Right renal cortex interstitium (tissue), 3 donors: ENCODE data around the gene DBT. TPM values are rescaled to one million over a fixed set of nuclear protein-coding genes. Genes with fewer than 3 reads are reported as not detected.
A peak's percentile ranks its signal among the peaks of the same experiment; 100 is the strongest.
"Not testable (repeated sequence)": the region's sequence is repeated elsewhere in the genome, so short reads cannot be mapped to it uniquely, and the experiment has no call there.

Source experiments
- DNase-seq, 3 donors: peaks; one replicate each; pipeline ENCODE4 v3.0.0-alpha.2; 2013; ENCODE audit warnings: low read depth in 3 of 3, low spot score in 2 of 3
- polyA plus RNA-seq, 3 donors: library from polyadenylated mRNA; unstranded; fragments of 120-200 nt; gene quantifications; one replicate each; pipeline ENCODE4 v1.2.1, GENCODE V29; 2013; ENCODE audit not compliant: insufficient read length in 3 of 3

Gene DBT
- polyA plus RNA-seq, 3 donors: 27.0 to 29.5 (median 27.4) TPM

- DNase-seq: no peak
Observed at GRCh38 chr1:100252901-100253300, 3.3 kb upstream of the DBT start.

GRCh38 chr1:100250807-100251206, 1.2 kb upstream of the DBT start:
- DNase-seq: no peak

DNA sequence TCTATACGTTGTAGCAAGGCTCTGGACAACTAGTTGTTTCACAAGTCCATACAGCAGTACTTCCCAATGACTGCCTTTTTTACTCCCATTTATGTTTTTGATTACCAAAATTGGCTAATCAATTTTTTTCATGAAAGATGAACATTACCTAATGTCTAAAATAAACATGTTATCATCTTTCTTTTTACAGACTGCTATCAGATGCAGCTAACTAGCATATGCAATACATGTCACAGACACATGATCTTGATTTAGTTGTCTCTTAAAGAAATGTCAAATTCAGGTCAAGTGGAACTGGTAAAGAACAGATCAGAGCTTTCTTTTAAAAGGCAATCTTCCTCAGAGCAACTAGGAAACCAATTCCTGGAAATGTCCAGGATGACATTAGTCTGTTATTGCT, 630 bp upstream of the DBT start:
- DNase-seq: peak in 1 of 3 donors; percentile 0

DNA sequence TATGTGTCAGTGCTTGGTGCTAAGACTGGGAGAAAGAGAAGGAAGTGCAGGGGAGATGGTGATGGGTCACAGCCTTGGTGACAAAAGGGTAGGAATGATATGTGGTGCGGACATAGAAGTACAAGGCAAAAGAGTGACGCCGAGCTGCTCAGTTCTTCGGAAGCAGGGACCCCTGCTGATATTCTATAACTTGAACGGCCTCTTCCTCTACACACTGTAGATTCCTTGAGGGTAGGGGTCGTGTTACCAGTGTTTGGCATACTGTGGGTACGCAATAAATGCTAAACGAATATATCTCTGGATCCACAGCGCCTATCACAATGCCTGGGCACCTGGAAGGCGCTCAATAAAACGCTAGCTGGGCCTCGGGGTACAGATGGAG, 488 bp downstream of the DBT start:
- no peak for DNase-seq

GRCh38 chr1:100246738-100247137, 2.9 kb downstream of the DBT start:
- DNase-seq: no peak

GRCh38 chr1:100240631-100241030, 9.0 kb downstream of the DBT start:
- no peak for DNase-seq

GRCh38 chr1:100239961-100240360, 9.7 kb downstream of the DBT start:
- no peak for DNase-seq

- DNase-seq: no peak
Observed at GRCh38 chr1:100237091-100237490, 12.5 kb downstream of the DBT start.

GRCh38 chr1:100234432-100234831, 15.2 kb downstream of the DBT start:
- no peak for DNase-seq

DNA sequence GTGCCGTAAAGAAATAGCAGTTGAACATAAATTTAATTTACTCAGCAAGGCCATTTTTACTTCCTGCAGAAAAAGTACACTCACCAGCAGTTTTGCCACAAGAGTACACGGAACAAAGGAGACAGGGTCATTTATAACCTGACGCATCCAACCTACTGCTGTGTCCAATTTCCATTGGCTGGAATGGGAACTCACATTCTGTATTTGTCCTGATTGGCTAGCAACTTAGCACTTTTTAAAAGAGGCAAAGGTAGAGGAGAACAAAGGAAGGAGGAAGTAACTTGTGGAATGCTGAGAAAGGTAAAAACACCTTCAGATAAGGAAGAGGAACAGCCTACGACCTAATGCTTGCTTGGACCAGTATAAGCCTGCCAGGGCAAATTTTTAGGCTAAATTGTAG, 16.1 kb downstream of the DBT start:
- not testable (repeated sequence) for DNase-seq

- no peak for DNase-seq
Observed at GRCh38 chr1:100232156-100232555, 17.5 kb downstream of the DBT start.

- no peak for DNase-seq
Observed at GRCh38 chr1:100231721-100232120, 17.9 kb downstream of the DBT start.

- no peak for DNase-seq
Observed at GRCh38 chr1:100230765-100231164, 18.9 kb downstream of the DBT start.

DNA sequence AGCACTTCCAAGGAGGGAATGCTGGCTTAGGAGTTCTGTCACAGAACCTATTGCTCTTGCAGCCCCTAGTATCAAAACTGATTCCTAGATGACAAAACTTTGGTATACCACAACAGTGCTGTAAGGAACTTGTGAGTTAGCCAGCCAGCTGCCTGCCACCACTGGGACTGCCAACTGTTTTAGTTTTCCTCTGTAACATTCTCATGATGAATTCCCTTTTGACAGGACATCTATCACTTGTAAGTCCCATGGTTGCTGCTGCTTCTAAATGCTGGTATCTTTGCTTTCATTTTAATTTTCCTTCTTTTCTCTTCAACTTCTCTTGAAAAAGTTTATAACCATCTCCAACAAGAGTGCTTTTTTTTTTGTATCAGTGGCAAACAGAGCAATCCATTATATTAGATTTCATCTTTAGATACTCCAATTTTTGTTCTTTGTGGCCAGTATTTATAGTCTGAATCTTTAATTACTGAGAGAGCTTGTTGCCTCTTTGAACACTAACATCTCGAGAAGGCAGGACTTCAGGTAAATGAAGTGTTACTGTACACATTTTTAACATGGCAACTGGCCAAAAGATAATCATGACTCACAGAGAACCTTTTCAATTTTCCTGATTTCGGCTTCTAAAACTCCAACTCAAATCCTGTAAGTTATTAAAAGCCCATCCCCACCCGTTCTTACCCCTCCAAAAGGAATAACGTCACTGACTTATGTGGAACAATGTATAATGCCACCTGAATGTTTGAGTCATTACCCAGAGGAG, 19.8 kb downstream of the DBT start:
- DNase-seq: no peak

DNA sequence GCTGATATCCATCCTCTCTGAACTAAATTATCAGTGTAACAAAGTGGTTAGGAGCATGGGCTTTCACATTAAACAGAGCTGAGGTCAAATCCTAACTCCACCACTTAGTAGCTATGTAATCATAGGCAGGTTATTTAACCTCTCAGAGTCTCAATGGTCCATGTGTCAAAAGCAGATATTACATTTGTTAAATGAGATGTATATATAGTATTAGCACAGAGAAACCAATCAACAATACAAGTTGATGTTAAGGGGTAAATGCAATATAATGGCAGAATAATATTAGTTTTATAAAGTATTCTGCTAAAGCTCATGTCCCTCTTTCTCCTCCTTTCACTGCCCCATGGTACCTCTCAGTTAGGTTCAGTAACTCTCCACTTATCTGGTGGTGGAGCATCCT, 27.2 kb downstream of the DBT start:
- DNase-seq: no peak

- DNase-seq: no peak
Observed at GRCh38 chr1:100219883-100220282, 29.8 kb downstream of the DBT start.

- DNase-seq: no peak
Observed at GRCh38 chr1:100219457-100219856, 30.2 kb downstream of the DBT start.

DNA sequence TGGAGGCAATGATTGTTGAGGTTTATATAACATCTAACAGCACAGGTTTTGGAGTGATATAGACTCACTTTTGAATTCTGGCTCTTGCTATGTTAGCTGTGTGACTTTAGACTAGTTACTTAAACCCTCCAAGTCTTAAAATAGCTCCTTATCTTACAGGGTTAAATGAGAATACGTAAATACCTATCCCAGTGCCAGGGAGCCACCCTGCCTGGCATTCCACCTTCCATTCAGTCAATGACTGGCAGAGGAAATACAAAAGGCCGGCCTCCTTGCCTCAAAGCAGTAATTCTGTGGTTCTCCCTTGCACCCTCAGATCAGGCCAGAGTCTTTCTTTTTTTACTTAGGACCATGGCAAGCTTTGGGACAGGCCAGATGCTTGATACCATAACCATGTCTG, 31.8 kb downstream of the DBT start:
- DNase-seq: no peak

- no peak for DNase-seq
Observed at GRCh38 chr1:100215101-100215500, 34.5 kb downstream of the DBT start.

DNA sequence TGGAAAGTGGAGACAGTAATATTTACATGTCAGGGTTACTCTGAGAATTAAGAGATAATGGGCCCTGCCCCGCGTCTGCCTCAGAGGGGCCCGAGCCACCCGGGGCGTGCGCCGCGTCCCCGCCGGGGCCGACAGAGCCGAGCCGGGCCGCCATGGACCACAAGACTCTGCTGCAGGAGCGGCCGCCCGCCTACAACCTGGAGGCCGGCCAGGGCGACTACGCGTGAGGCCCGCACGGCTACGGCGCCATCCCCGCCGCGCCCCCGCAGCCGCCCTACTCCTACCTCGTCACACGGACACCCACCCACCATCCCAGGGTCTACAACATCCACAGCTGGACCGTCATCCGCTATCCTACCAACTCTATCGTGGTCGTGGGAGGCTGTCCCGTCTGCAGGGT, 36.5 kb downstream of the DBT start:
- no peak for DNase-seq

GRCh38 chr1:100206301-100206700, 43.3 kb downstream of the DBT start:
- no peak for DNase-seq

DNA sequence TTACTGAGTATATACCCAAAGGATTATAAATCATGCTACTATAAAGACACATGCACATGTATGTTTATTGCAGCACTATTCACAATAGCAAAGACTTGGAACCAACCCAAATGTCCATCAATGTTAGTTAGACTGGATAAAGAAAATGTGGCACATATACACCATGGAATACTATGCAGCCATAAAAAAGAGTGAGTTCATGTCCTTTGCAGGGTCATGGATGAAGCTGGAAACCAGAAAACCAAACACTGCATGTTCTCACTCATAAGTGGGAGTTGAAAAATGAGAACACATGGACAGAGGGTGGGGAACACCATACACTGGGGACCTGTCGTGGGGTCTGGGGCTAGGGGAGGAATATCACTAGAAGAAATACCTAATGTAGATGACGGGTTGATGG, 44.0 kb downstream of the DBT start:
- not testable (repeated sequence) for DNase-seq

DNA sequence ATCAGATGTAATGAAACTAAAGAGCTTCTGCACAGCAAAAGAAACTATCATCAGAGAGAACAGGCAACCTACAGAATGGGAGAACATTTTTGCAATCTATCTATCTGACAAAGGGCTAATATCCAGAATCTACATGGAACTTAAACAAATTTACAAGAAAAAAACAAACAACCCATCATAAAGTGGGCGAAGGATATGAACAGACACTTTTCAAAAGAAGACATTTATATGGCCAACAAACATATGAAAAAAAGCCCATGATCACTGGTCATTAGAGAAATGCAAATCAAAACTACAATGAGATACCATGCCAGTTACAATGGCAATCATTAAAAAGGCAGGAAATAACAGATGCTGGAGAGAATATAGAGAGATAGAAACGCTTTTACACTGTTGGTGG, 44.5 kb downstream of the DBT start:
- DNase-seq: not testable (repeated sequence)
